ENCODE data around the gene PEX26.
"Not testable (repeated sequence)": the region's sequence is repeated elsewhere in the genome, so short reads cannot be mapped to it uniquely, and the experiment has no call there.

Gene PEX26

DNA sequence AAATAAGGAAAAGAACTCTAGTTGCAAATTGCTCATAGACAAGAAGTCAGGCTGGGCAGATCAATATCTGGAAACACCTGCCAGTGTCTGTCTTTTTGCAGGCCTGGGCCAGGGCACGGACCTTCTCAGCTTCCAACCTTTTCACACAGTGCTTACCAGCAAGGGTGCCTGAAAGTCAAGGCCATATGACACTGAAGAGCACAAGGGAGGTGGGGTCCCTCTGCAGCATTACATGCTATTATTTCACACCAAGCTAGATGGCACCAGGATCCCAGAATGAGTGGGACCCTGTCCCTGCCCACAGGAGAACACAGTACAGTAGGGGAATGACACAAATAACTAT is 5.9 kb upstream of the PEX26 start:
- no peak for DNase-seq

DNA sequence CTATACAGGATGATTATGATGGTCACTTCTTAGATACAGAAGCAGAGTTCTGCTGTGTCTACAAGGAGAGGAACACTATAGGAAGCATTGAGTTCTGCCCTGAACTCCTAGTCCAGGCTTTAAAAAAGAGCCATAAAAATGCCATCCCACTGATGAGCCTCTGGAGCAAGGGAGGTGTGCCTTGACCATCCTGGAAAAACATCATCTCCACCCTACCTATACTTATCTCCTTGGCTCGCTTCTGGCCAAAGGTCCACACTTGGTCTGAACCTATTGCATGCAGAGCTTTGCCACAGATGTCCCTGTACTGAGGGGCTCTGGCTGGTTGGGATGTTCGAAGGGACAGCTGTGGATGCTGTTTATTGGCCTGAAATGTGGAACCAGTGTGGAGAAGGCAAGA is 4.3 kb upstream of the PEX26 start:
- no peak for DNase-seq

DNA sequence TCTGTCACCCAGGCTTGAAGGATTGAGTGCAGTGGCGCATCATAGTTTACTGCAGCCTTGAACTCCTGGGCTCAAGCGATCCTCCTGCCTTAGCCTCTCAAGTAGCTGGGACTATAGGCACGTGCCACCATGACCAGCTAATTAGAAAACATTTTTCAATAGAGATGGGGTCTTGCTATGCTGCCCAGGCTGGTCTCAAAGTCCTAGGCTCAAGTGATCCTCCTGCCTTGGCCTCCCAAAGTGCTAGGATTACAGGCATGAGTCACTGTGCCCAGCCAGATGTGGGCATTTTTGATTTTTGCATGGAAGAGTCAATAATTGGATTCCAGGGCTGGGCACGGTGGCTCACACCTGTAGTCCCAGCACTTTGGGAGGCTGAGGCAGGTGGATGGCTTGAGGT is 3.9 kb upstream of the PEX26 start:
- not testable (repeated sequence) for DNase-seq

DNA sequence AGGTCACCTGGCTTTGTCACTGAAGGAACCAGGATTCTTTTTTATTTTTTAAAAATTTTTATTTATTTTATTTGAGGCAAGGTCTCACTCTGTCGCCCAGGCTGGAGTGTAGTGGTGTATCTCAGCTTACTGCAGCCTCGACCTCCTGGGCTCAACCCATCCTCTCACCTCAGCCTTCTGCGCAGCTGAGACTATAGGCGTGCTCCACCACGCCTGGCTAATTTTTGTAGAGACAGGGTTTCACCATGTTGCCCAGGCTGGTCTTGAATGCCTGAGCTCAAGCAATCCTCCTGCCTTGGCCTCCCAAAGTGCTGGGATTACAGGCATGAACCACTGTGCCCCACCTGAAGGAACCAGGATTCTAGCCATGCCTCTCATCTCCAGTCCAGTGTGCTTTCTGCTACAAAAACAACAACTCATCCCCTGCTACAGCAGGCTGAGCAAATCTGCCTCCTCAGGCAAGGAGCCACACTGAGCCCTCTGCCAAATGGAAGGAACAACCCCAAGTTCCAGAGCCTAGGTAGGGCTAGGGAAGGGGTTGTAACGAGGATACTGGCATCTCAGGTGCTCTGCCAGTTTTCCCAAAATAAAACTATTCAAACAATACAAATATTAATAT is 2.6 kb upstream of the PEX26 start:
- no peak for DNase-seq

DNA sequence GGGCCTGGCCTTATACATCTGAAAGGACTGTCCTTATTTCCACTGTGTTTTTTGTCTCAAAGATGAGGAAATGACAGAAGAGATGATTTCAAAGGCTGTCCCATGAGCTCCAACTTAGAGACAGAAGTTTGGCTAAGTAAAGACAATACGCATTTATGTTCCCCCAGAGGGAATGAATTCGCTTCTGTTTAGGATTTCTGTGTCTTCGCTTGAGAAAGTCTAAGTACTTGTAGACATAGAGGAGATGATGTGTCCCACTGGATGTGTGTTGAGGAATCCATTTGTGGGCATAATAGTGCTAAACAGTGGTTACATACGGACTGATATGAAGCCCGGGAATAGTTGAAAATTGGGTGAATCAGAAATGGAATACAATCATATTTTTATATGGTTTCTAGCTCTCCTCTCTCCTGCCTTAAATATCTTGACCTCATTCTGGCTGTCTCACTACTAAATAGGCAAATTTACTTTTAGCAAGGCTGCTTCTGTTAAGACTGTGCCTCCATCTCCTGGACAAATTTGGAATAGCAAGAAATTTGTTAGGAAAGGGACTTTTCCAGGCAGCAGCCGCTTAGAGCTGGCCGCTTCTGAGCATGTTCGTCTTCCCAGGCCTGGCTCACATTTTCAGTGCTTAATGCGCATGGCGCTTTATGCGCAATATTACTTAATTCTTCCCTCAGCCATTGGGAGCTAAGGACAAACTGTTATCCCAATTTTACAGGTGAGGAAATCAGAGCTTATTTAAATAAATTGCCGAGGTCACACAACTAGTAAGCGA is 1.9 kb upstream of the PEX26 start:
- peak; percentile 86 to 89 for DNase-seq

DNA sequence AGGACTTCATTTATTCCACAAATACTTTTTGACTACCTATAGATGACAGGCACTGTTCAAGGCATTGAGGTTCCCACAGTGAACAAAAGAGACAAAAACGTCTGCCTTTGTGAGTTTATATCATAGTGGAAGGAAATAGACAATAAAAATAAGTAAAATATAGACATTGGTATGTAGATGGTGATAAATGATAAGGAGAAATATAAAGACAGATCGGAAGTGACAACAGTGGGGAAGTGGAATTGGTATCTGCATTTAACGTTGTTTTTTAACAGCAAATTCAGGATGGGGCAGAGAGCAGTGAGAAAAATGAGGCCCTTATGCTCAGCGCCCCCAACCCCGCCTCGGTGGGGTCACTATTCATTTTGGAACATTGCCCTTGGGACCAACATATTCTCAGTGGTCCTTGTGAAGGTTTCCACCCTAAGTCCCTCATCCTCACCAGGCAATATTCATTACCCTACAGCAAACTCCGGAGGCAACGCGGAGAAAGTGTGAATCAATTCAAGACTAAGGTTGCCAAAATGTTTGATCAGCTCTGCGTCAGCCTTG is 627 bp upstream of the PEX26 start:
- DNase-seq, result no peak

DNA sequence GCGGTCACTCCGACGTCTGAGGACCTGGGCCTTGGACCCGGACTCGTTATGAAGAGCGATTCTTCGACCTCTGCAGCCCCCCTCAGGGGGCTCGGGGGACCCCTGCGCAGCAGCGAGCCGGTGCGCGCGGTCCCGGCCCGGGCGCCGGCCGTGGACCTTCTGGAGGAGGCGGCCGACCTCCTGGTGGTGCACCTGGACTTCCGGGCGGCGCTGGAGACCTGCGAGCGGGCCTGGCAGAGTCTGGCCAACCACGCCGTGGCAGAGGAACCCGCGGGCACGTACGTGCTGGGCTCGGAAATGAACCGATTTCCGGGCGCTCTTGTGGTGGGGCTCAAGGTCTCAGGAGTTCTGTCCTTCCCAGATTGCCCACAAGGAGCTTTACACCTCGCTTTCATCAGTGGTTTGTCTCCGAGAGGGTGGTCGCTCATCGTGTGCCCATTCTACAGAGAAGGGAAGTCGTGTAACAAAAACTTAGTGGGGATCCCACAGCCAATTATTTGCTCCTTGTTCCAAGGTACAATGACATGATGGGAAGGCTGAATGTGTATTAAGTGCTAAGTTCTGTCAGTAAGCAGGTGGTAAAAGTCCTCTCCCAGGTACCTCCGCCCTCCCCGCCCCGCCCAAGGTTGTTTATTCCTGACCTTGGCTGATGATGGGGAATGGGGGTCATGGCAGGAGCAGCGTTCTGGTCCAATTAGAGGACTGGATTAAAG is 695 bp downstream of the PEX26 start:
- peak; percentile 12 to 23 for DNase-seq

DNA sequence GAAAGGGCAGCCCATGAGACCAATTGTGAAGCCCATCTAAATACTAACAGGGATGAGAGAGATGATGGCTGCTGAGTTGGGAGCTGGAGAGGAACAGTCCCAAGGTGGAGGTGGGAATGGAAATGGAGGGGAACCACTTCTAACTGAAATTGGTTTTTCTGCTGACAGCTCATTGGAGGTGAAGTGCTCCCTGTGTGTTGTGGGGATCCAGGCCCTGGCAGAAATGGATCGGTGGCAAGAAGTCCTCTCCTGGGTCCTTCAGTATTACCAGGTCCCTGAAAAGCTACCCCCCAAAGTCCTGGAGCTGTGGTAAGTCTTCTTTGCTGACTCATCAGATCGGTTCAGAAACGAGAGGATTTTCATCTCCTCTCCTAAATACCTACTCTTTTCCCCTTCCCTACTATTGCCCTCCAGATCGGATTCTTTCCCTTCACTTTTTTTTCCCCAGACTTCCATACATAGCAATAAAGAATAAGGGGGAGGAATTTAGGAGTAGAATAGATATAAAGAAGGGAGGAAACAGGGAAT is 2.0 kb downstream of the PEX26 start:
- no peak for DNase-seq

DNA sequence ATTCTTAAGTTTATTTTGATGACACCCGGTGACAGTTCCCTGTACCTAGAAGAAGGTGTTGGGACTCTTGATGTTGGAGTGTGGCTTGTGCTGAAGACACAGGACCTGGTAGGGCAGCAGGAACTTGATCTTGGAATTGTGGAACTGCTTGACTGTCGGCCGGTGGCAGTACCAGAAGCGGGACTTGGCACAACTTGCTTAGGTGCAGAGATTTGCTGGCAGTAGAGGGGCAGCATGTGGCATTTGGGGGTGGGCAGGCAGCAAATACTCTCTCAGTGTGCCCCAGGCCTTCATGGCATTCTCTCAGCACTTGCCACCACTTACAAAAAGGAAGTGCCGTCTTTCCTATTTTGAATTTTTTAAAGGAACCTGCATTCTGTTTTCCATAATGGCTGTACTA is 3.6 kb downstream of the PEX26 start:
- no peak for DNase-seq

DNA sequence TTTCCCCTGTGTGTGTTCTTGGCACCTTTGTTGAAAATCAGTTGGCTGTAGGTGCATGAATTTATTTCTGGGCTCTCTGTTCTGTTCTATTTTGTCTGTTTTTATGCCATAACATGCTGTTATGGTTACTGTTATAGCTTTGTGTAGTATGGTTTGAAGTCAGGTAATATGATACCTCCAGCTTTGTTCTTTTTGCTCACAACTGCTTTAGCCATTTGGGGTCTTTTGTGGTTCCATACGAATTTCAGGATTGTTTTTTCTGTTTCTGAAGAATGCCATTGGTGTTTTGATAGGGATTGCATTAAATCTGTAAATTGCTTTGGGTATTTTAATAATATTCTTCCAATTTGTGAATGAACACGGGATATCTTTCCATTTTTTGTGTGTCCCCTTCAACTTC is 4.7 kb downstream of the PEX26 start:
- no peak for DNase-seq

DNA sequence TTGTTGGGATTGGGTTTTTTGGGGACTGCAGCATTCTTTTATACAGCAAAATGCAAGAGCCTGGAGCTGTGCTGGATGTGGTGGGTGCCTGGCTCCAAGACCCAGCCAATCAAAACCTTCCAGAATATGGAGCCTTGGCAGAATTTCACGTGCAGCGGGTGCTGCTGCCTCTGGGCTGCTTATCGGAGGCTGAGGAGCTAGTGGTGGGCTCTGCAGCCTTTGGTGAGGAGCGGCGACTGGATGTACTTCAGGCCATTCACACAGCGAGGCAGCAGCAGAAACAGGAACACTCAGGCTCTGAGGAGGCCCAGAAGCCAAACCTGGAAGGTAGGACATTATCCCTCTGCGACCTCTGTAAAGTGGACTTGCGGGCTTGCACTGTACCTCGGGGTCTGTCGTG is 5.6 kb downstream of the PEX26 start:
- no peak for DNase-seq

DNA sequence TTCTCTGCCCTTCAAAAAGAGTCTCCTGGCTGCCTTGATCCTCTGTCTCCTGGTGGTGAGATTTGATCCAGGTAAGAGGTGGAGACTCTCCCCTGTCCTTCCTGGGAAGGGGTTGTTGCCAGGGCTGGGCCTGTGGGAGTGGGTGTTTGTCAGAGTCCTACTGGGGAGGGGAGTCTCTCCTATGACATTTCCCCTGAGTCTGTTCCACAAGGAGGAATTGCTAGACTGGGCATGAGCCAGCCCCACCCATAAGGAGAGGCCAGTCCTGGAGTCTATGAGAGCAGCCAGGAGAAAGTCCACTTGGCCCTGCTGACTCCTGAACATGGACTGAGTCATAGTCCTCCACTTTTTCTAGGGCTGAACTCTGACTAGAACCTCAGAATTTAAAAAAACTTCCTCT is 7.4 kb downstream of the PEX26 start:
- no peak for DNase-seq

DNA sequence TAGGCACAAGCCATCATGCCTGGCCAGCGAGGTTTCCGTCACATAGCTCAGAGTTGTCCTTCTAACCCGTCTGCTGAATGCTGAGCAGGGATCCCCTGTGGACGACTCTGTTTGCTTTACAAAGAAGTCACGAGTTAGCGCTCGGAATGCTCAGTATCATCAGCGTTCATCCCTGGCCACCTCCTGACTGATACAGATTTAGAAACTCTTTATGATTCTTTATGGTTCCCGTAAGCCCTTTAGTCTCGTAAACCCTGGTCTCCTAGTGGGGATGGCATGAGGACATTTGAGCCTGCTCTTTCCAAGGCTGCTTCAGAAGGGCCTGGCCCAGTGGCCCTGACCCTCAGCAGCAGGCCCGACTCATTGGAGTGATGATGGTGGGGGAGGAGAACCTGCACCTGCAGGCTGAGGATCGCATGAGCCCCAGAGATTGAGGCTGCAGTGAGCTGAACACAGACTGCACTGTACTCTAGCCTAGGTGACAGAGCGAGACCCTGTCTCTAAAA is 9.6 kb downstream of the PEX26 start:
- no peak for DNase-seq

DNA sequence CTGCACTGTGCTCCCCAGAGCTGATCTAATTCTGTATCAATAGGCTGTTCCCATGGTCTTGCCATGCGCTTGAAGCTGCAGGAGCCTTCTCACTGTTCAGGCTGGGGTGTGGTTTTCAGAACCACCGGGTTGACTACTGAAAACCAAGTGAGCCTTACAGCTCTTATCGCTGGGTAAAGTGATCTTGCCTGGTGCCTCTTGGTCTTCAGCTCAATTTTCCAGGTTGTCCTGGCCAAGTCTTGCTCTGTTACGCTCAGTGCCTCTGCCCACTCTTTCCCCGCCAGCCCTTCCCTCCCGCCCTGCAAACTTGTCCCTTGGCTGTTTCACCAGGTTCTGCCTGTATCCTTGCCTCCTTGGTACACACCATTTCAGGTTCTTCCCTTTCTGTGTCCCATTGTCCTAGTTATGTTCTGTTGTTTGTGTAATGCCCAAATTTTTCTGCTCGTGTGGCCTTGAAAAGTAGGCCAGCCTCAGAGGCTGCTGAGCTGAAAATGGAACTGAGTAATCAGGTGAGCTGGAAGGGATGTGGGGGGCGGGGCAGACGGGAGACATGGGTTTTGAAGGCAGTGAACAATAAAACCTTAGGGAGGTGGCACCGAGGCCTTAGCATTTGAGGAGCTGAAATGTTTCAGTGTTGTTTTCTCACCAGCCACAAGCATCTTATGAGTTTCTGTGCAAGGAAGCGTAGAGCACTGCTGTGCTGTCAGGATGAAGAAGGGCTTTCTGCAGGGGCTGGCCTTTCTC is 11.2 kb downstream of the PEX26 start:
- DNase-seq, result no peak

DNA sequence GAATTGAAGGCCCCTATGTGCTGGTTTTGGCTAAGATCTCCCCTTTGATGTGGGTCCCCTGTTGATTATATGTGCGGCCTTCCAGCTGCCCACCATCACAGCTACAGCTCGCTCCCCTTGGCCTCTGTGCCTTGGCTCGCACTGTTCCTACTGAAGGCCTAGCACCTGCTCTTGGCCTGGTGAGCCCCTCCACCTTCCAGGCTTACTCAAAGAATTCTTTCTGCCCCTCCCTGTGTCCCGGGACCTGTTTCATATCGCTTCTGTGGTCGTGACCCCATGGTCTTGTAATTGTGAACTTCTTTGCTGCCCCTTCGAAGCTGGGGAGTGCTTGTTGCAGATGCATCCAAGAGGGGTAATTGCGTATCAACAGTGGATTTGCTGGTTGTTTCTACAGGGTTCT is 12.5 kb downstream of the PEX26 start:
- no peak for DNase-seq

DNA sequence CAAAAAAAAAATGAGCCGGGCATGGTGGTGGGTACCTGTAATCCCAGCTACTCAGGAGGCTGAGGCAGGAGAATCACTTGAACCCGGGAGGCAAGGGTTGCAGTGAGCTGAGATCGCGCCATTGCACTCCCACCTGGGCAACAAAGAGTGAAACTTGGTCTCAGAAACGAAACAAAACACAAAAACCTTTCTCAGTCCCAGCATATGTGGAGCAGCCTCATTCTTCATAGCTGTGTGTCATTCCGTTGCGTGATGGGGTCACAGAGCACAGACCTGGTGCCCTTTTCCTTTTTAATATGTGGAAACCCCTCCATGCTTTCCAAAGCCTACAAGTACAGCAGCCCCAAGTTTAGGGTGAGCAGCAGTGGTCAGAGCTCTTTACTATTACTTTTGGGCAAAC is 13.7 kb downstream of the PEX26 start:
- no peak for DNase-seq

DNA sequence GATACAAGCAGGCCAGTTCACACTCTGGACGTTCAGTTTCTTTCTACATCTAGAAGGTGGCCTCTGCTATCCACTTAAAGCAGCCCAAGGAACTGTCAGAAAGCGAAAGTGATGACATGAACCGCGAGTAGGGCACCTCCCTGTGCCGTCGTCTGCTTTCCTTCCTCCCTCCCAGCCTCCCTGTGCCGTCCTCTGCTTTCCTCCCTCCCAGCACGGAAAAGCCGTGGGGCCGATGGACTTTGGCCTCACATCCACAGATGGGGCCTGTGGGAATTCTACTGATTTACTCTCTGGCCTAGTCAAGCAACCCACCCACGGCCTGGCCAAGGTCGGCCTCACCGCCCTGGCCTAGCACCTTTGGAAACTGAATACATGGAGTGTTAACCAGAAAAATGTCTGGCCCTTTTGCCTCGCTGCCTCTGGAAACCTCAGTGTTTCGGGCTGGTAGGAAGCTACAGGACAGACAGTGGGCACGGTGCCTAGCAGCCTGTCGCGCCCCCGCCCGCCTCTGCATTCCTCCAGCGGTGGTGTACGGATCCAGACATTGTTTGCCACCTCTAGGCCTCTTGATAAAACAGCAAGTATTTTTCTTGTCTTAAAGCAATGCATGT is 14.2 kb downstream of the PEX26 start:
- DNase-seq, result peak; percentile 73 to 74

DNA sequence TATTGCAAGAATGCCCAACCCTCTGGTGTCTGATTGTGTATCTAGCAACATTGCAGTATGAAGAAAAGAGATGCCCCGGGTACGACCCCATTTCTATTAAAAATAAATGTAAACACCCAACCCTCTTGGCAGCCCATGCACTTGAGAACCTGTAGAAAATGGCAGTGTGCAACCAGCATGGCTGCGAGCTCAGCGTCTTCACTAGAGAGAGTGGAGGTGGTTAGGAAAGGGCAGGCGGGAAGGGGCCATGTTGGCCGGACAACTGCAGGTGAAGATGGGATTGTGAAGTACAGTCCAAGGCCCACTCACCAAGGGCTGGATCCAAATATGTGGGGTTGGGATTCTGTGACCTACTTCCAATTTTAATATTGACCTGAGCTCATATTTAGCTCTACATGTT is 15.9 kb downstream of the PEX26 start:
- DNase-seq, result no peak

DNA sequence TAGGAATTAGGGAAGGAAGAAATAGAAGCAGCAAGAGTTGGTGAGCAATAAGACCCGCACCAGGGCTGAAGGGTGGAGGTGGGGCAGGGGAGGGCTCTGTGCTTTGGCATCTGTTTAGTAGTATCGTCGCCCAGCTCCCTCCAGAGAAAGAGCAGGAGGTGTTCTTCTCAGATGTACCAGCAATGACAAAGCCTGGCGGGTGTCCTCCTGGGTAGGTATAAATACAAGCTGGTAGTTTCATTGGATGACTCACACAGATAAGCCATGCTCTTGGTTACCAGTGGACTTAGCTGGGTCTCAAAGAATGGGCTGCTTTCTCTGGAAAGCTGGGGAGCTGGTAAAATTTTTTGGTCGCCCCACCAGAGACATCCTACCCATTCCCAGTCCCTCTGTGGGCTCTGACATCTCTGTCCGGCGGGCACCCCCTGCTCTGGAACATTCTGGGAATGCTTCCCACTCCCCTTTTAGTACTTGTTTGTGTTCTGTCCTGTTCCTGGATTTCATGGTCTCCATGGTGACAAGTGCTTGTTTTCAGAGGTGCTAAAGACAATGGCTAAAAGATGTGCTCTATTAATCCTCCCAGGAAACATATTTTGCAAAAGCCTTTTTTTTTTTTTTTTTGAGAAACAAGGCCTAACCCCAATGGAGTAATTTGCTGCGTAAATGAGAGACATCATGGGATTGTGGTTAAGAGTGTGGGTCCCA is 17.5 kb downstream of the PEX26 start:
- DNase-seq, result no peak

DNA sequence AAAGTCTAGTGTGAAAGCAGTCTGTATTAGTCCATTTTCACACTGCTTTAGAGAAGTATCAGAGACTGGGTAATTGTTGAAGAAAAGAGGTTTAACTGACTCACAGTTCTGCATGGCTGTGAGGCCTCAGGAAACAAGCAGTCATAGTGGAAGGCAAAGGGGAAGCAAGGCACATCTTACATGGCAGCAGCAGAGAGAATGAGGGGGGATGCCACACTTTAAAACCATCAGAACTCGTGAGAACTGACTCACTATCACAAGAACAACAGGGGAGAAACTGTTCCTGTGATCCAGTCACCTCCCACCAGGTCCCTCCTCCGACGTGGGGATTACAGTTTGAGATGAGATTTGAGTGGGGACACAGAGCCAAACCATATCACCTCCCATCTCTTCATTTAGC is 19.0 kb downstream of the PEX26 start:
- DNase-seq, result peak; percentile 49 to 50

DNA sequence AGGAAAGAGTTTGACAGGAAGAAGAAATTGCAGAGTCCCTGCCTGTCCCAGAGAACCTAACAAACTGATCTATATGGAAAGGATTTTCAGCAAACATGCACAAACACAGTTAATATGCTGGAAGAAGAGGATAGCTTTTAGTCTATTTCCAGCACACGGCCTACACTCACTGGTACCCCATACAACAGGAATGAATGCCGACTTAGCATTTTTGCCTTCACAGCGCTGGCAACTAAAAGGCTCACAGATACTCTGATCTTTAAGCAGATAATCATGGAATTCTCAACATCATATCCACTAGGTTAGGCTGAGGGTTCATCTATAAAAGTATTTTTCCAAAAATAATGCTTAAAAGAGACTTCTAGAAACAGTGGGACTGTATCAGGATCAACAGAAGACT is 23.0 kb downstream of the PEX26 start:
- no peak for DNase-seq

DNA sequence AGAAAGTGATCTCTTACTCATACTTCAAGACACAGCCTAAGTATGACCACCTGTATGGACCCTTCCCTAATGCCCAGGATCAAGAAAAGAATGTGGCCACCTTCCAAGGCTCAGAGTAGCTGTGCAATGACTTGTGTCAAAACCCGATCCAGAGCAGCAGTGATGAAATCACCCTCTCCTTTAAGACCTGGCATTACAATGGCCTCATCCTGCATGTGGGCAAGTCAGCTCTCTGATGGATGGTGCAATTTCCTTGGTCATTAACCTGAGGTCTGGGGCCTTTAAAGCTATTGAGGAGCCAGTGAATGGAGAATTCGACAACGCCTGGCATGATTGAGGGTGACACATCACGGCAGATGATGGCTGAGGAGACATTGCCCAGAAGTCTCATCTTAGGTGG is 23.7 kb downstream of the PEX26 start:
- no peak for DNase-seq

Data from Kasumi-1 (cell line).